ENCODE results near the gene TMEM121. TPM values are rescaled to one million over a fixed set of nuclear protein-coding genes. Genes with fewer than 3 reads are reported as not detected.

Gene TMEM121
- total and polyA plus RNA-seq, 2 of the 8 experiments (the other 6 are each of a cell fraction or from before 2014, with no cell fraction given), result 1.9 TPM; not detected in 1

GRCh38 chr14:105479431-105480158 lies 46.8 kb upstream of the TMEM121 start:
- DNase-seq (ENCODE audit: low read depth in 1 of 2, low spot score in 2 of 2), result no peak
- no peak overlapping the region for H3K27ac ChIP-seq (ENCODE audit: low read depth, low read length)
- H2AFZ ChIP-seq (ENCODE audit: low read length), result no peak overlapping the region
- H3K9ac ChIP-seq (replicated peaks in 1 of 4; ENCODE audit: extremely low read depth in 1 of 4, low read depth in 3 of 4, low read length in 3 of 4), result no peak overlapping the region
- no peak for TF ChIP-seq CTBP2 (IDR thresholded peaks at IDR 0.05; ENCODE audit: borderline replicate concordance, insufficient read depth, insufficient read length, low read length)
- peak; percentile 36 for TF ChIP-seq RNF2 (IDR thresholded peaks at IDR 0.05; ENCODE audit: borderline replicate concordance, low read depth, low read length, missing control alignments, poor library complexity, severe bottlenecking)
- peak; percentile 78; the same call in 1 of the 2 replicates for TF ChIP-seq SUZ12 (IDR thresholded peaks at IDR 0.05; ENCODE audit: low read length)
- TF ChIP-seq CHD2 (IDR thresholded peaks at IDR 0.05; ENCODE audit: low read length), result no peak
- no peak for TF ChIP-seq TCF12 (IDR thresholded peaks at IDR 0.05; ENCODE audit: low read depth, low read length)
- TF ChIP-seq MAX (IDR thresholded peaks at IDR 0.05), result peak; percentile 39; the same call in 1 of the 2 replicates
- TF ChIP-seq EZH2 (IDR thresholded peaks at IDR 0.05; ENCODE audit: low read depth, low read length, severe bottlenecking), result peak; percentile 73
- 0 out of 2 replicates have a peak, but pooled peaks have one; percentile 33 for TF ChIP-seq E2F6 (IDR thresholded peaks at IDR 0.05)
- no peak for TF ChIP-seq JUN (IDR thresholded peaks at IDR 0.05; ENCODE audit: low read depth, low read length)
- 0 out of 2 replicates have a peak overlapping the region, but pooled peaks have one; percentile 61 for H2BK15ac ChIP-seq (ENCODE audit: low read length)
- no peak overlapping the region; the same call in 1 of the 2 replicates for H2BK5ac ChIP-seq (ENCODE audit: low read depth, low read length)
- H3K79me2 ChIP-seq (ENCODE audit: control insufficient read depth in 1 of 2, insufficient read depth in 2 of 2, low read length in 2 of 2), result no peaks in the 10 kb centered on the region
- H3K23ac ChIP-seq (ENCODE audit: insufficient read length), result no peak overlapping the region
- peaks cover 0 to 48% (median 31%) of the 10 kb centered on the region in 4 experiments; a peak in 6 of 7 replicates for H3K4me1 ChIP-seq (replicated peaks in 1 of 4; ENCODE audit: control insufficient read depth in 3 of 4, insufficient read depth in 4 of 4, low read length in 3 of 4)
- H3K18ac ChIP-seq (ENCODE audit: extremely low read depth, low read length), result no peak overlapping the region; the same call in 1 of the 2 replicates
- no peak overlapping the region for H2BK120ac ChIP-seq (replicated peaks; ENCODE audit: low read depth, low read length)
- no peak overlapping the region for H3K4ac ChIP-seq (replicated peaks; ENCODE audit: insufficient read length, low read depth, low read length)
- peak overlapping the region; percentile 48; the same call in 1 of the 2 replicates for H2AK5ac ChIP-seq (ENCODE audit: low read depth, low read length)
- H4K20me1 ChIP-seq (replicated peaks in 1 of 2; ENCODE audit: control insufficient read depth in 1 of 2, insufficient read depth in 2 of 2, low read length in 2 of 2), result peaks cover 4 to 11% of the 10 kb centered on the region in 2 experiments
- peak overlapping the region; percentile 99 for H2BK12ac ChIP-seq (ENCODE audit: low read depth, low read length)
- peaks cover 0 to 3% (median 0%) of the 10 kb centered on the region in 4 experiments; a peak in 1 of 8 replicates for H3K36me3 ChIP-seq (ENCODE audit: control insufficient read depth in 2 of 4, insufficient read depth in 4 of 4, low read length in 3 of 4)
- no peak for FAIRE-seq
- no peak overlapping the region for H3K56ac ChIP-seq (replicated peaks; ENCODE audit: insufficient read length, low read depth, low read length)
- H3K4me3 ChIP-seq (ENCODE audit: extremely low read depth in 1 of 4, insufficient read depth in 2 of 4, low read depth in 3 of 4, low read length in 4 of 4), result peak overlapping the region in 2 of 4 experiments; percentile 6 to 53; a peak in 5 of 8 replicates
- WGBS, 2 experiments (ENCODE audit: extremely low coverage in 1 of 2, insufficient coverage in 1 of 2, insufficient read length in 1 of 2, insufficient replicate concordance in 2 of 2, low coverage in 1 of 2, low lambda C conversion rate in 2 of 2, missing lambda C conversion rate in 1 of 2), result 25% methylated on average over 27 of the region's 34 CpGs; no CpG with 5 or more reads in 1 of the 2 experiments
- H4K91ac ChIP-seq (replicated peaks; ENCODE audit: insufficient read length, low read length), result no peak overlapping the region
- H3K23me2 ChIP-seq (ENCODE audit: low read depth, low read length), result peaks cover 9% of the 10 kb centered on the region; the same call in 1 of the 2 replicates
- H4K5ac ChIP-seq (ENCODE audit: insufficient read length, low read depth, low read length), result no peak overlapping the region
- 0 out of 2 replicates have a peak overlapping the region, but pooled peaks have one; percentile 32 for H2BK20ac ChIP-seq (ENCODE audit: low read length)
- peaks cover 54 to 99% (median 82%) of the 10 kb centered on the region in 4 experiments for H3K27me3 ChIP-seq (replicated peaks in 1 of 4; ENCODE audit: control insufficient read depth in 3 of 4, extremely low read depth in 1 of 4, insufficient read depth in 3 of 4, low read length in 3 of 4)
- ChIA-PET CTCF (ENCODE audit: partially characterized antibody) (interaction anchor here (0.5 to 2.6 kb wide), 4 partner anchors 10 to 56 kb away, joined by 3 to 33 read pairs (median 5); no protein-coding TSS in a partner anchor), POLR2A (ENCODE audit: partially characterized antibody) (no interaction called here)
- no peak overlapping the region for H3K14ac ChIP-seq (ENCODE audit: insufficient read length)
- no peak overlapping the region for H4K8ac ChIP-seq (ENCODE audit: extremely low read depth, insufficient read depth, low read length)
- H3K4me2 ChIP-seq (ENCODE audit: insufficient read depth in 1 of 2, low read depth in 2 of 2, low read length in 2 of 2), result peak overlapping the region; percentile 58 to 72
- H3K9me3 ChIP-seq (ENCODE audit: insufficient read depth in 2 of 2, low read depth in 1 of 2, low read length in 1 of 2), result no peaks in the 10 kb centered on the region
- H3K79me1 ChIP-seq (ENCODE audit: low read depth, low read length), result no peaks in the 10 kb centered on the region

Data from H1 (cell line).